IPS-18a (cell line): Measurements from ENCODE around the gene APLP1.
"Not testable (repeated sequence)": the region's sequence is repeated elsewhere in the genome, so short reads cannot be mapped to it uniquely, and the experiment has no call there.

Source experiments
- H3K27ac ChIP-seq: one replicate; pipeline ENCODE4 v1.5.1; 2013; ENCODE audit warnings: low read length
- H3K27me3 ChIP-seq: one replicate; pipeline ENCODE4 v1.6.1; 2013; ENCODE audit warnings: mild to moderate bottlenecking, low read length; ENCODE audit not compliant: control insufficient read depth, insufficient read depth
- H3K36me3 ChIP-seq: one replicate; pipeline ENCODE4 v1.6.1; 2013; ENCODE audit warnings: low read depth, low read length; ENCODE audit not compliant: control insufficient read depth
- H3K4me1 ChIP-seq: one replicate; pipeline ENCODE4 v1.6.1; 2013; ENCODE audit warnings: low read depth, low read length; ENCODE audit not compliant: control insufficient read depth
- H3K4me3 ChIP-seq: one replicate; pipeline ENCODE4 v1.5.1; 2013; ENCODE audit warnings: low read length
- H3K9ac ChIP-seq: one replicate; pipeline ENCODE4 v1.6.1; 2013; ENCODE audit warnings: mild to moderate bottlenecking, low read length, moderate library complexity
- H3K9me3 ChIP-seq: one replicate; pipeline ENCODE4 v1.6.1; 2013; ENCODE audit warnings: low read depth, low read length; ENCODE audit not compliant: control insufficient read depth

APLP1 gene

DNA sequence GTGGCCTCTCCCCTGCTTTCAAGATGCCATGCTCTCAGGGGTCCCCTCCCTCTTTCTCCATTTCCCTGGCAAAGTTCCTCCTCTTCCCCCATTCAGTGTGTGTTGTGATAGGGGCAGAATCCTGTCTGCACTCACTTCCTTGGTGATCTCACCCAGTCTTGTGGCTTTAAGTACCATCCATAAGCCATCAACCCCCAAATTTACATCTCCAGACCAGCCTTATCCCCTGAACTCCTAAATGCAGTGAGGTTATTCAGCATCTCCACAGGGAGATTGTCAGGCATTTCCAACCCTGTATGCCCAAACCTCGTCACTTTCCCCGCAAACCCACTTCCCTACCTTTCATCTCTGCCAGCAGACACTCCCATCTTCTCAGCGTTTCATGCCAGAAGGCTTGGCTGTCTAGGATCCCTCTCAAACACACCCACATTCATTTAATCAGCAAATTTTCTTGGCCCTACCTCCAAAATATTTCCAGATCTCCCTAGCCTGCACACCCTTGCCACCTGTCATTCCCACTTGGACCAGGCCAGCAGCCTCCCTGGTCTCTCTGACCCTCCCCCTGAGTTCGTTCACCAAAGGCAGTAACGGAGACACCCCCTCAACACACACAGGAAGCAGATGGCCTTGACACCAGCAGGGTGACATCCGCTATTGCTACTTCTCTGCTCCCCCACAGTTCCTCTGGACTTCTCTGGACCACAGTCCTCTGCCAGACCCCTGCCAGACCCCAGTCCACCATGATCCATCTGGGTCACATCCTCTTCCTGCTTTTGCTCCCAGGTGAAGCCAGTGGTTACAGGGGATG, 33.7 kb downstream of the APLP1 start, which contains the start of gene HCST:
Gene HCST, plus strand, starts transcription at position 676 of the 808 bp plus-strand sequence. Its CDS starts 65 bp downstream, at position 741.
- H3K27ac ChIP-seq = no peak within 1 kb of the TSS
- peak within 1 kb of the TSS; percentile 46 for H3K4me3 ChIP-seq
- no peaks in the 10 kb centered on the region for H3K4me1 ChIP-seq
- H3K9ac ChIP-seq = peak within 1 kb of the TSS; percentile 14
- H3K36me3 ChIP-seq = peaks cover 4% of the 10 kb centered on the region
- H3K27me3 ChIP-seq = peaks cover 13% of the 10 kb centered on the region
- H3K9me3 ChIP-seq = no peaks in the 10 kb centered on the region

DNA sequence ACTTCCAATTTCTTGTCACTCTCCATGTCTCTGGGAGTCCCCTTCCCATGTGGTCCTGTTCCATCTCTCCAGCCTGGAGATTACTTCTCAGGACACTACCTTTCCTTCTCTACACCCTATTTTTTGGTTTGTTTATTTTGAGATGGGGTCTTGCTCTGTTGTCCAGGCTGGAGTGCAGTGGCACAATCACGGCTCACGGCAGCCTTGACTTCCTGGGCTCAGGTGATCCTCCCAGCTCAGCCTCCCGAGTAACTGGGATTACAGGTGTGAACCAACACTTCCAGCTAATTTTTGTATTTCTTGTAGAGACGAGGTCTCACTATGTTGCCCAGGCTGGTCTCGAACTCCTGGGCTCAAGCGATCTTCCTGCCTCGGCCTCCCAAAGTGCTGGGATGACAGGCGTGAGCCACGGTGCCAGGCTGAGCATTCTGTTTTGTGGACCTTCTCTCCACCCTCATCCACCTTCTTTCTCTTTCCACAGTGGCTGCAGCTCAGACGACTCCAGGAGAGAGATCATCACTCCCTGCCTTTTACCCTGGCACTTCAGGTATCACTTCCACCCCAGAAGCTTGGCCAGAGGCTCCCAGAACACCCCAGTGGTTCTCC, 34.6 kb downstream of the APLP1 start:
- peak overlapping the region; percentile 14 for H3K9ac ChIP-seq
- no peak overlapping the region for H3K27ac ChIP-seq
- H3K4me1 ChIP-seq = no peaks in the 10 kb centered on the region
- no peaks in the 10 kb centered on the region for H3K9me3 ChIP-seq
- peak overlapping the region; percentile 46 for H3K4me3 ChIP-seq
- peaks cover 13% of the 10 kb centered on the region for H3K27me3 ChIP-seq
- no peaks in the 10 kb centered on the region for H3K36me3 ChIP-seq

DNA sequence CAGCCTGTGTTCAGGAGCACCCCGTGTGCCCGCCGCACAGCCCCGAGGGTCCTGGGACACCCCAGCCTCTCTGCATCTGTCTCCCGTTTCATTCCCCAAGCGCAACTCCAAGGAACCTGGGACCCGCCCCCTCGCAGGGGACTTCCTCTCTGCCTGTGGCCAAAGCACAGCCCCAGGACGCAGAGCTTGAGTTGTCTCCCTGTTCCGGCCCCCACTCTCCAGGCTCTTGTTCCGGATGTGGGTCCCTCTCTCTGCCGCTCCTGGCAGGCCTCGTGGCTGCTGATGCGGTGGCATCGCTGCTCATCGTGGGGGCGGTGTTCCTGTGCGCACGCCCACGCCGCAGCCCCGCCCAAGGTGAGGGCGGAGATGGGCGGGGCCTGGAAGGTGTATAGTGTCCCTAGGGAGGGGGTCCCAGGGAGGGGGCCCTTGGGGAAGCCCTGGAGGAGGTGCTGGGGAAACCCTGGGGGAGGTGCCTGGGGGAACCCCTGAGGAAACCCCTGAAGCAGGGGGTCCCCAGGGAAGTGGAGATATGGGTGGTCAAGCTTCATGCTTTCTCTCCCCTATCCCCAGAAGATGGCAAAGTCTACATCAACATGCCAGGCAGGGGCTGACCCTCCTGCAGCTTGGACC, 35.3 kb downstream of the APLP1 start:
- Histone ChIP-seq H3K9me3 (no peaks in the 10 kb centered on the region), H3K4me3 (peak overlapping the region; percentile 46), H3K27ac (no peak overlapping the region), H3K4me1 (no peaks in the 10 kb centered on the region), H3K27me3 (peaks cover 13% of the 10 kb centered on the region), H3K9ac (peak overlapping the region; percentile 14), H3K36me3 (no peaks in the 10 kb centered on the region)

DNA sequence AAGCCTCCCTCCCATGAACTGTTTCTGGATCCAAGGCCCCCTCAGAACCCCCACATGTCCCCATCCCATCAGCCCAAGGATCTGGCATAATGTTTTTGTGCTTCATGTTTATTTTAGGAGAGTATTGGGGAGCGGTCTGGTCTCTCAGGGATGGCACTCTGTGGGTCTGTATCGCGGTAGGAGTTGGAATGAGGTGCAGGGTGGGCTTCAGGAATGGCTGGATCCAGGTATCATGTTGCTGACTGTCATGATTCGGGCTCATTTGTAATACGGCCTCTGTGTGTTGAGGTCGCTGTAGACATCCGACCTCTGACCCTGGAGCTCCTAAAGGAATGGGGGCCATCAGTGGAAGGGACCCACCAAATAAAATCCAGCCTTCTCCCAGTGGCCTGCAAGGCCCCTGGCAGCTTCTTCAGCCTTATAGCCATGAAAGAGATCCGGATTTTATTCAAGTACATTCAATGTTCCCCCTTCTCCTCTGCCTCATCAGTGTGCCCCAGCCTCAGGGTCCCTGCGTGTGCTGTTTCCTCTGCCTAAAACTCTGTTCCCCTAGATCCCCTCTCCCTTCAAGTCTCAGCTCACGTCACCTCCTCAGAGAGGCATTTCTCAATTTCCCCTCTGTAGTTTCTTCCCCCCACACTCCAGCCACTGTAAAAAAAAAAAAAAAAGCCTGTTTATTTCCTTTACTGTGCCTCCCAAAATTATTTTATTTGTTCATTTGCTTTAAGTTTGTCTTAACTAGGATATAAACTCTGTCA, 36.1 kb downstream of the APLP1 start:
- Histone ChIP-seq H3K4me1 (no peaks in the 10 kb centered on the region), H3K9ac (no peak overlapping the region), H3K27ac (no peak overlapping the region)

DNA sequence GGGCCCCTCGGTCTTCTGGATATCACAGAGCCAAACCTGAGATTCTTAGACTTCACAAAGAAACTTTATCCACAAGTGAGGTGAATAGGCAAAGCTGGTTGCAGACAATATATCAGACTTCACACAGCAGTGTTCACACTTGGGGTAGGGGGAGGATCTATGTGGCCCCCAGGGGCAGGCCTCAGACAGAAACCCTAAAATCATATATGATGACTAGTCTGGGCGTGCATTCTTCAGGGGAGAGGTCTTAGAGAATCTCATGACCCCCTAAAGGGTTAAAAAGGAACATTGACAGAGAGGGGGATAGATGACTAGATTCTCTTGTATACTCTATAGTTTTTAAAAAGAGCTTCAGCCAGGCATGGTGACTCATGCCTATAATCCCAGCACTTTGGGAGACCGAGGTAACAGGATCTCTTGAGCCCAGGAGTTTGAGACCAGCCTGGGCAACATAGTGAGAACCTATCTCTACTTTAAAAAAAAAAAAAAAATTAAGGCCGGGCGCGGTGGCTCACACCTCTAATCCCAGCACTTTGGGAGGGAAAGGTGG, 36.9 kb downstream of the APLP1 start:
- Histone ChIP-seq H3K27ac (no peak overlapping the region), H3K4me3 (no peak overlapping the region), H3K9me3 (no peaks in the 10 kb centered on the region), H3K9ac (no peak overlapping the region), H3K27me3 (peaks cover 13% of the 10 kb centered on the region), H3K4me1 (no peaks in the 10 kb centered on the region), H3K36me3 (no peaks in the 10 kb centered on the region)

More for the DNA sequence above, 36.1 kb downstream of the APLP1 start:
- Histone ChIP-seq H3K36me3 (no peaks in the 10 kb centered on the region), H3K9me3 (no peaks in the 10 kb centered on the region), H3K4me3 (no peak overlapping the region), H3K27me3 (peaks cover 13% of the 10 kb centered on the region)

DNA sequence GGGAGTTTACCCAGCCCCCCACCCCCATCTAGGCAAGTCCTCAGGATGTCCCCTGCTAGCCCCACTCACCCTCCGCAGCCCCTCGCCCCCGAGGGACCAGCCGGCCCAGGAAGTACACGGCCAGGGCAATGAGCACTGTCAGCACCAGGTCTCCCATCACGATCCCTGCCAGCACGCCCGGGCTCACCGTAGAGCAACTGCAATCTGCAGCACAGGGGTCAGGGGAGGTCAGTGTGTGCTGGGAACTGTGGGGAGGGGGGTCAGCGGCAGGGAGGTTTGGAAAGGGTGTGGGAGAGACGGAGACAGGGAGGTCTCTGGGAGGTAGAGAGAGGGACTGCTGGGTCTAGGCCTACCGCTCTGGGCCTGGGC, 39.0 kb downstream of the APLP1 start:
- H3K4me3 ChIP-seq = no peak overlapping the region
- H3K9me3 ChIP-seq = no peaks in the 10 kb centered on the region
- no peaks in the 10 kb centered on the region for H3K36me3 ChIP-seq
- H3K27ac ChIP-seq = no peak overlapping the region
- no peaks in the 10 kb centered on the region for H3K4me1 ChIP-seq
- peaks cover 8% of the 10 kb centered on the region for H3K27me3 ChIP-seq
- no peak overlapping the region for H3K9ac ChIP-seq

DNA sequence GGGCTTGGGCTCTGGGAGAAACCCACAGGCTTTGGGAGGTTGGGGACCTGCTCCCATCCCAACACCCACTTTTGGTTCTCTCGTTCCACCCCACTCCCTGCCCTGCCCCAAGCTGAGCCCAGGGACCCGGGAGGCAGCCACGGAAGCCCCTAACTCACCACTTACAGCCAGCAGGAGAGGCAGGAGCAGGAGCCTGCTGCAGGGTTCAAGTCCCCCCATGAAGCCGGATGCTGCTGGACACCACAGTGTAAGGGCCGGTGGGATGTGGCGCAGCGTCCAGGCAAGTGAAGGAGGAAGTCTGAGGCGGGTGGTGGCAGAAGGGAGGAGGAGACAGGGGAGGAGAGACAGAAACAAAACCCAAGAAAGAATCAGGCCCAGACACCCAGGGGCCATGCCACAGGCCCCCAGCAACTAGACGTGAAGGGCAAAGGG, 39.7 kb downstream of the APLP1 start, which contains the start of gene TYROBP:
Gene TYROBP, minus strand, starts transcription at position 286 of the 432 bp plus-strand sequence. Its CDS starts 67 bp downstream, at position 219.
- no peaks in the 10 kb centered on the region for H3K4me1 ChIP-seq
- H3K4me3 ChIP-seq = no peak within 1 kb of the TSS
- H3K9ac ChIP-seq = no peak within 1 kb of the TSS
- no peaks in the 10 kb centered on the region for H3K36me3 ChIP-seq
- H3K27ac ChIP-seq = no peak within 1 kb of the TSS
- no peaks in the 10 kb centered on the region for H3K9me3 ChIP-seq
- H3K27me3 ChIP-seq = peaks cover 1% of the 10 kb centered on the region

DNA sequence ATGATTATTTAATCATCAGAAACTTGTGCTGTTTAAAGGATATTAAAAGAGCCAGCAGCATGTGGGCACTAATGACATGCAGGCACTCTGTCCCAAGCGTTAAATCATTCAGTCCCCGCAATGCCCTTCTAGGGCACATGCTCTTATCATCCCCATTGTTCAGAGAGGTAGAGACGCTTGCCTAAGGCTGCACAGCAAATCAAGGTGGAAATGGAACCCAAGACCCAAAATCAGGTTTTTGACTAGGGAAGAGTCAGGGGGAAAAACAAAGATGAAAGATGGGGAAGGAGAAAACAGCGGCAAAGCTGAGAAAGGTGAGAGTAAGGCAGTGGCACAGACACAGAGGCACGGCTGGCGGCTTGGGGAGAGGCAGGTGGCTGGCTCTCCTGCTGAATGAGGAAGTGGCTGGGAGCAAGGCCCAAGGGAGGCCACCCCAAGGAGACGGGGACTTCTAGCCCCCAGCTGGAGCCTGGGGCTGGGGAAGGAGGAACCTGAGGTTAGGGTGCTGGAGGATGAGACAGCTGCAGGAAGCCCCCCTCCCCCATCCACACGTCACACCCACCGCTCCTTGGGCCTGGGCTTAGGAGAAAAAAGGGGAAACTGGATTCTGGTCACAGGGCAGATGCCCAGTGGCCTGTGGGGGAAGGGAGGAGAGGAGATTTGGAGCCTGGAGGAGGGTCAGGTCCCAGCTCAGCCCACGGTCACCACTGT, 40.8 kb downstream of the APLP1 start:
- Histone ChIP-seq H3K9me3 (no peaks in the 10 kb centered on the region), H3K27me3 (no peaks in the 10 kb centered on the region), H3K27ac (no peak overlapping the region), H3K4me3 (no peak overlapping the region), H3K4me1 (no peaks in the 10 kb centered on the region), H3K9ac (no peak overlapping the region), H3K36me3 (no peaks in the 10 kb centered on the region)

DNA sequence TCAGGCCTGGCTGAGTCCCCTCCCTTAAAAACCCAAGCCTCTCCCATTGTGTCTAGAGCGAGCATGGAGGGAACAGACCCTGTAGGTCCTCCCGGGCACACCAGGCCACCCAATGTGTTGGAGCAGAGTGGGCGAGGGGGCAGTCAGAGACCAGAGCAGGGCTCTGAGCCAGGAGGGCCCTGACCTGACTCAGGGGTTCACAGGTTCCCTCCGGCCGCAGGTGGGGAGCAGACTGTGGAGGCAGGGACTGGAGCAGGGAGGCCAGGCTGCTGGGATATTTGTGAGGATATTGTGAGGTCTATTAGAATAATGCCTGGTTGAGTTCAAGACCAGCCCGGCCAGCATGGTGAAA, 41.3 kb downstream of the APLP1 start:
- Histone ChIP-seq H3K9me3 (no peaks in the 10 kb centered on the region), H3K27ac (no peak overlapping the region), H3K9ac (no peak overlapping the region), H3K4me1 (no peaks in the 10 kb centered on the region), H3K4me3 (no peak overlapping the region), H3K36me3 (no peaks in the 10 kb centered on the region), H3K27me3 (no peaks in the 10 kb centered on the region)

DNA sequence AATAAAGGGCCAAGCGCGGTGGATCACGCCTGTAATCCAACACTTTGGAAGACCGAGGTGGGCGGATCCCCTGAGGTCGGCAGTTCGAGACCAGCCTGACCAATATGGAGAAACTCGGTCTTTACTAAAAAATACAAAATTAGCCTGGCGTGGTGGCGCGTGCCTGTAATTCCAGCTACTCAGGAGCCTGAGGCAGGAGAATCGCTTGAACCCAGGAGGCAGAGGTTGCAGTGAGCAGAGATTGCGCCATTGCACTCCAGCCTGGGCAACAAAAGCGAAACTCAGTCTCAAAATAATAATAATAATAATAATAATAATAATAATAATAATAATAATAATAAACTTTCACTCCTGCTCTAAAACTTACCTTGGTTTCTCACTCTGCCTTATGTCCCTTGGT, 42.0 kb downstream of the APLP1 start:
- H3K9me3 ChIP-seq, H3K4me1 ChIP-seq, H3K27ac ChIP-seq, H3K9ac ChIP-seq, H3K4me3 ChIP-seq, H3K27me3 ChIP-seq, H3K36me3 ChIP-seq: not testable (repeated sequence)
